ENCODE data around the gene MAN1B1.

DNA sequence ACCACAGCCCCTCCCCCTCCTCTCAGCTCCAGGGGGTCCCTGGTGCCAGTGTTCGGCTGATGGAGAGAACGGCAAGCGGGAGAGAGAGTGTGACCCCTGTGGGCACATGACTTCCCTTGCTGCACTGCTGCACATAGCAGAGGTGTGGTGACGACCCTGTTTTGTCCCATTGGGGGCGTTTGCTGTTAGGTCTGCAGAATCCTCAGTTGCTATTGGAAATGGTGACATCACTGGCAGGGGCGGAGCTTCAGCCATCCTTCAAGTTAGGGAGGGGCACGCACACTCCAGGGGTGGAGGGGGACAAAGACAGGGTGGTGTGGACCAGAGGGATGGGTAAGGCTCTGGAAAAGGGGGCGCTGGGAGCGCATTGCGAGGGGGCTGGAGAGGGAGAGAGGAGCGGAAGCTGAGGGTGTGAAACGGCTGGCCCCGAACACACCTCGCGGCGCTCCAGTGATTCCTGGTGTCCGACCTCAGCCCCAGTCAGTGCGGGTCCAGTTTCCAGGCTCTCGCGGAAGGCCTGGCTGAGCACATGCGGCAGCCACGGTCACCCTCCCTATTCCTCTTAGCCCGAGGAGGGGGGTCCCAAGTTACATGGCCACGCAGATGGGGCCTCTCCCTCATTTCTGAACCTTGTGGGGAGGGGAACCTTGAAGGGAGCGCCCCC lies 51.4 kb downstream of the MAN1B1 start:
- TF ChIP-seq, protein P1, sequence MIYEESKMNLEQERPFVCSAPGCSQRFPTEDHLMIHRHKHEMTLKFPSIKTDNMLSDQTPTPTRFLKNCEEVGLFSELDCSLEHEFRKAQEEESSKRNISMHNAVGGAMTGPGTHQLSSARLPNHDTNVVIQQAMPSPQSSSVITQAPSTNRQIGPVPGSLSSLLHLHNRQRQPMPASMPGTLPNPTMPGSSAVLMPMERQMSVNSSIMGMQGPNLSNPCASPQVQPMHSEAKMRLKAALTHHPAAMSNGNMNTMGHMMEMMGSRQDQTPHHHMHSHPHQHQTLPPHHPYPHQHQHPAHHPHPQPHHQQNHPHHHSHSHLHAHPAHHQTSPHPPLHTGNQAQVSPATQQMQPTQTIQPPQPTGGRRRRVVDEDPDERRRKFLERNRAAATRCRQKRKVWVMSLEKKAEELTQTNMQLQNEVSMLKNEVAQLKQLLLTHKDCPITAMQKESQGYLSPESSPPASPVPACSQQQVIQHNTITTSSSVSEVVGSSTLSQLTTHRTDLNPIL (CRISPR knock-in tag; IDR thresholded peaks at IDR 0.05; ENCODE audit: low read depth): no peak
- no peak for TF ChIP-seq ZFP30 (CRISPR knock-in tag; IDR thresholded peaks at IDR 0.05)
